ENCODE data around the gene PRKN.

PRKN gene

DNA sequence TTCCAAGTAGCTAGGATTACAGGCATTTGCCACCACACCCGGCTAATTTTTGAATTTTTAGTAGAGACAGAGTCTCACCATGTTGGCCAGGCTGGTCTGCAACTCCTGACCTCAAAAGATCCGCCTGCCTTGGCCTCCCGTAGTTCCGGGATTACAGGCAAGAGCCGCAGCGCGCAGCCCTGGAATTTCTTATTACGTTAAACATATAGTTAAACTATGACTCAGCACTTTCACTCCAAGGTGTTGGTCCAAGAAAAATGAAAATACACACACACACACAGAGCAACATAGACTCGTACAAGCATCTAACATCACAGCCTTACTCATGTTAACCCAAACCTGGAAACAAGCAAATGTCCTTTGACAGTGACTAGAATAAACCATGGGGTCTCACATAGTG lies 663.9 kb downstream of the PRKN start:
- Mint-ChIP-seq H3K27ac (no peak overlapping the region), H3K36me3 (no peaks in the 10 kb centered on the region), H3K27me3 (no peaks in the 10 kb centered on the region), H3K4me3 (no peak overlapping the region), H3K9me3 (peaks cover 1% of the 10 kb centered on the region), H3K4me1 (no peaks in the 10 kb centered on the region)
- no peak for DNase-seq (ENCODE audit: low spot score in 2 of 2)
- ATAC-seq (ENCODE audit: low read depth), result no peak

DNA sequence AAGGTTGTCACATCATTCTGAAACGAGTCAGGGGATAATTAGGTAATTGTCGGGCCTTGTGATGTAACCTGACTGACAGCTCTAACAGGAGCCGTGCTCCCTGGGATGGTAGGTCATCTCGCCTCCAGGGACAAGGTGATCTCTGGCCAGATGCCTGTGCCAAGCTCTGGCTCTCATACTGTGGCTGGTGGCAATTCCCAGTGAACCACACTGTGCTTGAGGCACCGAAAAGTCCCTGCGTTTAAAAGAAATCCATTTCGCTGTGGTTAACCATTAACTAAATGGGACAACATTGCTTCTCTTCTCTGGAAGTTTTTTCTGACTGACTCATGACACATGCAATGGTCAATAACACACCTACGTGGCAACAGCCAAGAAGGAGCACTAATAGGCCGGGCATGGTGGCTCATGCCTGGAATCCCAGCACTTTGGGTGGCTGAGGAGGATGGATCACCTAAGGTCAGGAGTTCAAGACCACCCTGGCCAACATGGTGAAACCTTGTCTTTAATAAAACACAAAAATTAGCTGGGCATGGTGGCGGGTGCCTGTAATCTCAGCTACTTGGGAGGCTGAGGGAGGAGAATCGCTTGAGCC lies 669.2 kb downstream of the PRKN start:
- ATAC-seq (ENCODE audit: low read depth), result no peak
- no peak for DNase-seq (ENCODE audit: low spot score in 2 of 2)
- no peaks in the 10 kb centered on the region for H3K4me1 Mint-ChIP-seq

DNA sequence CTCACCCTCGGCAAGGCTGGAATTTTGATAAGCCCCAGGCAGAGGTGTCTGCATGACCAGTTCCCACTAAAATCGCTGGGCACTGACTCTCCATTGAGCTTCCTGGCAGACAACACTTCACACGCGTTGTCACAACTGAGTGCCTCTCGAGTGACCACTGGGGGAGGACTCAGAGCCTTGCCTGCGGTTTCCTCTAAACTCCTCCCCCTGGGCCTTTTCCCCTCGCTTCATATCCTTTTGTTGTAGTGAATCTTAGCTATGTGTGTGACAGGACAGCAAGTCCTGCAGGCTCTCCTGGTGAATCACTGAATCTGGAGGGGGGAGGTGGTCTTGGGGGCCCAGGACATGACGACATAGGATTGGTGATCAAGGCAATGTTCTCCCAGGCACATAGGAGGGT lies 670.8 kb downstream of the PRKN start:
- H3K27ac Mint-ChIP-seq, result no peak overlapping the region
- peaks cover 2% of the 10 kb centered on the region for H3K36me3 Mint-ChIP-seq
- no peaks in the 10 kb centered on the region for H3K4me1 Mint-ChIP-seq
- no peak for DNase-seq (ENCODE audit: low spot score in 2 of 2)
- no peak for ATAC-seq (ENCODE audit: low read depth)
- H3K4me3 Mint-ChIP-seq, result no peak overlapping the region
- H3K27me3 Mint-ChIP-seq, result no peaks in the 10 kb centered on the region
- H3K9me3 Mint-ChIP-seq, result peaks cover 2% of the 10 kb centered on the region

More for the DNA sequence above, 669.2 kb downstream of the PRKN start:
- Mint-ChIP-seq H3K36me3 (peaks cover 2% of the 10 kb centered on the region), H3K9me3 (peaks cover 2% of the 10 kb centered on the region), H3K27ac (no peak overlapping the region), H3K27me3 (no peaks in the 10 kb centered on the region), H3K4me3 (no peak overlapping the region)

GRCh38 chr6:162056061-162056460 lies 671.5 kb downstream of the PRKN start:
- no peaks in the 10 kb centered on the region for H3K27me3 Mint-ChIP-seq
- DNase-seq (ENCODE audit: low spot score in 2 of 2), result no peak
- no peaks in the 10 kb centered on the region for H3K4me1 Mint-ChIP-seq
- no peak for ATAC-seq (ENCODE audit: low read depth)
- H3K9me3 Mint-ChIP-seq, result peaks cover 2% of the 10 kb centered on the region
- no peak overlapping the region for H3K27ac Mint-ChIP-seq
- peaks cover 2% of the 10 kb centered on the region for H3K36me3 Mint-ChIP-seq
- no peak overlapping the region for H3K4me3 Mint-ChIP-seq

- ATAC-seq (ENCODE audit: low read depth) (no peak), DNase-seq (ENCODE audit: low spot score in 2 of 2) (no peak)
- no peak overlapping the region for H3K4me3 Mint-ChIP-seq
- no peaks in the 10 kb centered on the region for H3K27me3 Mint-ChIP-seq
- H3K4me1 Mint-ChIP-seq, result no peaks in the 10 kb centered on the region
- H3K9me3 Mint-ChIP-seq, result peaks cover 2% of the 10 kb centered on the region
- no peak overlapping the region for H3K27ac Mint-ChIP-seq
- H3K36me3 Mint-ChIP-seq, result peaks cover 2% of the 10 kb centered on the region
Observed at GRCh38 chr6:162055365-162055764, 672.2 kb downstream of the PRKN start.

- H3K4me1 Mint-ChIP-seq, result no peaks in the 10 kb centered on the region
- no peak for DNase-seq (ENCODE audit: low spot score in 2 of 2)
- H3K27me3 Mint-ChIP-seq, result no peaks in the 10 kb centered on the region
- H3K27ac Mint-ChIP-seq, result no peak overlapping the region
- peaks cover 2% of the 10 kb centered on the region for H3K9me3 Mint-ChIP-seq
- peaks cover 2% of the 10 kb centered on the region for H3K36me3 Mint-ChIP-seq
- no peak overlapping the region for H3K4me3 Mint-ChIP-seq
- ATAC-seq (ENCODE audit: low read depth), result no peak
Observed at GRCh38 chr6:162053084-162053483, 674.5 kb downstream of the PRKN start.

DNA sequence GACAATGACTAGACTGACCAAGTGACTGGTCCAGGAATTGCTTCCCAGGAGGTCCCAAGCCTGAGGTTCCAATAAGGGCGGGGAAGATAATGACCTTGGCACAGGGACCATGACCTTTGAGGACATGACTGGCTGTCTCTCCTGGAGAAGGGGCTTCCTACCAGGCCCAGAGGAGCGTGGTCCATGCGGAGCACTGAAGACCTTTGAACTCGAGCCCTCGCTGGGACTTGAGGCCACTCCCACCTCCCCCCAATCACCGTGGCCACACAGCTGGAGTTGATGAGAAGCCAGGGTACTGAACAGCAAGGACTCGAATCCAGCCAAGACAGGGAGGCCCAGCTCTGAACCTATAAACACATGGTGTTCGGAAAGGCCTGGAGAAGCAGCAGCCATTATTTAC lies 677.0 kb downstream of the PRKN start:
- H3K9me3 Mint-ChIP-seq, result peaks cover 1% of the 10 kb centered on the region
- H3K4me3 Mint-ChIP-seq, result no peak overlapping the region
- H3K36me3 Mint-ChIP-seq, result no peaks in the 10 kb centered on the region
- H3K27me3 Mint-ChIP-seq, result no peaks in the 10 kb centered on the region
- H3K4me1 Mint-ChIP-seq, result no peaks in the 10 kb centered on the region
- no peak overlapping the region for H3K27ac Mint-ChIP-seq
- ATAC-seq (ENCODE audit: low read depth), result no peak
- no peak for DNase-seq (ENCODE audit: low spot score in 2 of 2)

- no peak for DNase-seq (ENCODE audit: low spot score in 2 of 2)
- H3K4me1 Mint-ChIP-seq, result no peaks in the 10 kb centered on the region
- no peak overlapping the region for H3K27ac Mint-ChIP-seq
Observed at GRCh38 chr6:162046324-162046723, 681.2 kb downstream of the PRKN start.

GRCh38 chr6:162032620-162033019 lies 694.9 kb downstream of the PRKN start:
- Mint-ChIP-seq H3K27ac (no peak overlapping the region), H3K4me1 (no peaks in the 10 kb centered on the region), H3K9me3 (no peaks in the 10 kb centered on the region), H3K27me3 (no peaks in the 10 kb centered on the region), H3K4me3 (no peak overlapping the region), H3K36me3 (no peaks in the 10 kb centered on the region)
- no peak for ATAC-seq (ENCODE audit: low read depth)
- no peak for DNase-seq (ENCODE audit: low spot score in 2 of 2)

More at GRCh38 chr6:162046324-162046723, 681.2 kb downstream of the PRKN start:
- Mint-ChIP-seq H3K9me3 (peaks cover 4% of the 10 kb centered on the region), H3K4me3 (no peak overlapping the region), H3K36me3 (peaks cover 2% of the 10 kb centered on the region), H3K27me3 (no peaks in the 10 kb centered on the region)
- no peak for ATAC-seq (ENCODE audit: low read depth)

- peaks cover 1% of the 10 kb centered on the region for H3K36me3 Mint-ChIP-seq
- no peaks in the 10 kb centered on the region for H3K4me1 Mint-ChIP-seq
- H3K27me3 Mint-ChIP-seq, result no peaks in the 10 kb centered on the region
- no peak overlapping the region for H3K27ac Mint-ChIP-seq
- DNase-seq (ENCODE audit: low spot score in 2 of 2) (no peak), ATAC-seq (ENCODE audit: low read depth) (no peak)
- no peak overlapping the region for H3K4me3 Mint-ChIP-seq
- no peaks in the 10 kb centered on the region for H3K9me3 Mint-ChIP-seq
Observed at GRCh38 chr6:162029873-162030576, 697.5 kb downstream of the PRKN start.

GRCh38 chr6:162026843-162027242 lies 700.7 kb downstream of the PRKN start:
- Mint-ChIP-seq H3K9me3 (peaks cover 2% of the 10 kb centered on the region), H3K27me3 (no peaks in the 10 kb centered on the region), H3K4me1 (no peaks in the 10 kb centered on the region), H3K4me3 (no peak overlapping the region), H3K27ac (no peak overlapping the region), H3K36me3 (peaks cover 1% of the 10 kb centered on the region)
- no peak for ATAC-seq (ENCODE audit: low read depth)
- DNase-seq (ENCODE audit: low spot score in 2 of 2), result no peak

DNA sequence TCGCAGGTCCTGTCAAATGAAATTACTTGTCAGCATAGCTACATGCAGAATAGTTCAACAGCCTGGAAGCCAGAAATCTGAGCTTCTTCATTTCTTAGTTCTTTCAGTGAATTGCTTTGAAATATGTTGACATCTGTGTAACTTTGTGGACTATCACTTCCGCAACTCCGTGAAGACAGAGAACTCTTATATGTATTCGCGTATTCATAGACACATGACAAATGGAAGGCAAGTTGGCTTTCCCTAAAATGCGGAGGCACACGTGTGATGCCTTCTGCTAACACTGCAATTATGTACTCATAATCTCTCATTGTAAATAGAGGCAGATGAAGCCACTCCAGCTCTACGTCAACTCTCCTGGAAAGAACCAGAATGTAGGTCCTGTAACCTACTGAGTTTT lies 701.5 kb downstream of the PRKN start:
- Mint-ChIP-seq H3K36me3 (peaks cover 1% of the 10 kb centered on the region), H3K27ac (no peak overlapping the region), H3K9me3 (peaks cover 2% of the 10 kb centered on the region), H3K4me1 (no peaks in the 10 kb centered on the region), H3K4me3 (no peak overlapping the region), H3K27me3 (no peaks in the 10 kb centered on the region)
- DNase-seq (ENCODE audit: low spot score in 2 of 2) (no peak), ATAC-seq (ENCODE audit: low read depth) (no peak)

DNA sequence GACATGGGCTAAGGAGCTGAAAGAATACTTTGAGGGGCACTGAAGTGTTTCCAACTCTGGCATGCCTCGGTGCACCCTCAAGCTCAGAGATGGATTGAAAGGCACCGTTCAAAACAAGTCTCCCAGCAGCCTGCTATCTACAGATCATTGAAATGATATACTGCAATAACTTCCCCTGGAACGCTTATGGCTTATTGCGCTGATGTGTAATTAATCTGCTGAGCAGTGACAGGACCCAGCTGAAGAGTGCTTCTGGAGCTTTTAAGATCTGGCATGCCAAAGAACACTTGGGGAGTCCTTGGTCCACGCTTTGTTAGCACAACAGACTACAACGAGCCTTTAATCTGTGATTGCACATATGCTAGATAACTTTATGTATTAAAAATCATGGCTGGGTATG lies 708.2 kb downstream of the PRKN start:
- H3K27me3 Mint-ChIP-seq, result no peaks in the 10 kb centered on the region
- H3K4me1 Mint-ChIP-seq, result no peaks in the 10 kb centered on the region
- no peak overlapping the region for H3K27ac Mint-ChIP-seq
- no peaks in the 10 kb centered on the region for H3K36me3 Mint-ChIP-seq
- ATAC-seq (ENCODE audit: low read depth), result no peak
- DNase-seq (ENCODE audit: low spot score in 2 of 2), result no peak
- peaks cover 5% of the 10 kb centered on the region for H3K9me3 Mint-ChIP-seq
- H3K4me3 Mint-ChIP-seq, result no peak overlapping the region

- ATAC-seq (ENCODE audit: low read depth) (no peak), DNase-seq (ENCODE audit: low spot score in 2 of 2) (no peak)
- Mint-ChIP-seq H3K36me3 (no peaks in the 10 kb centered on the region), H3K27ac (no peak overlapping the region), H3K9me3 (peaks cover 6% of the 10 kb centered on the region), H3K4me3 (no peak overlapping the region), H3K27me3 (no peaks in the 10 kb centered on the region), H3K4me1 (no peaks in the 10 kb centered on the region)
Observed at GRCh38 chr6:162017536-162017935, 710.0 kb downstream of the PRKN start.

All from memory B cell (primary cell).